ENCODE results near the gene TMEM44.

DNA sequence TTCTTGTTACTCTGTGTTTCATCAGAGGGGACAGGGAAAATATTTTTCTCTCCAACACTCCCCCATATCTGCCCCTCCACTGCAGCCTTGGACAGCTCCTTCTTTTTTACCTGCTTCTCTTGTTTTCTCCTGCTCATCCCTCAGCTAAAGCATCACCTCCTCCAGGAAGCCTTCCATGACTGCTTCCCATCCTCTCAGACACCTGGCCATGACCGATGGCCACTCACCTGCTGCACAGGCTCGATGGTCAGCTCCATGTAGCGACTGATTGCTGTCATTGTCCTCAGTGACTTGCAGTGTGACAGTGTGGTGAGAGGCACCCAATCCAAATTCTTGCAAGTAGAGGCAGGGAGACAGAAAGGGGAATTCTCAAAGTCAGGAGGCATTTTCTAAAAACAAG lies 22.5 kb downstream of the TMEM44 start:
- TF ChIP-seq, protein P1, sequence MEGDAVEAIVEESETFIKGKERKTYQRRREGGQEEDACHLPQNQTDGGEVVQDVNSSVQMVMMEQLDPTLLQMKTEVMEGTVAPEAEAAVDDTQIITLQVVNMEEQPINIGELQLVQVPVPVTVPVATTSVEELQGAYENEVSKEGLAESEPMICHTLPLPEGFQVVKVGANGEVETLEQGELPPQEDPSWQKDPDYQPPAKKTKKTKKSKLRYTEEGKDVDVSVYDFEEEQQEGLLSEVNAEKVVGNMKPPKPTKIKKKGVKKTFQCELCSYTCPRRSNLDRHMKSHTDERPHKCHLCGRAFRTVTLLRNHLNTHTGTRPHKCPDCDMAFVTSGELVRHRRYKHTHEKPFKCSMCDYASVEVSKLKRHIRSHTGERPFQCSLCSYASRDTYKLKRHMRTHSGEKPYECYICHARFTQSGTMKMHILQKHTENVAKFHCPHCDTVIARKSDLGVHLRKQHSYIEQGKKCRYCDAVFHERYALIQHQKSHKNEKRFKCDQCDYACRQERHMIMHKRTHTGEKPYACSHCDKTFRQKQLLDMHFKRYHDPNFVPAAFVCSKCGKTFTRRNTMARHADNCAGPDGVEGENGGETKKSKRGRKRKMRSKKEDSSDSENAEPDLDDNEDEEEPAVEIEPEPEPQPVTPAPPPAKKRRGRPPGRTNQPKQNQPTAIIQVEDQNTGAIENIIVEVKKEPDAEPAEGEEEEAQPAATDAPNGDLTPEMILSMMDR (conservative IDR thresholded peaks at IDR 0.05 in 1 of 2, IDR thresholded peaks at IDR 0.05 in 1 of 2; ENCODE audit: low read depth in 1 of 2, low read length in 2 of 2) = no peak
- no peak for TF ChIP-seq EZH2 (IDR thresholded peaks at IDR 0.05; ENCODE audit: low read length, missing control alignments)

All from fibroblast of lung (primary cell).